Right forelimb (tissue), 1 donor: Measurements from ENCODE around the gene CKB.

ENCODE experiments used
- DNase-seq: peaks from one replicate; pipeline ENCODE4 v3.0.0-alpha.2; 2018

The CKB gene

DNA sequence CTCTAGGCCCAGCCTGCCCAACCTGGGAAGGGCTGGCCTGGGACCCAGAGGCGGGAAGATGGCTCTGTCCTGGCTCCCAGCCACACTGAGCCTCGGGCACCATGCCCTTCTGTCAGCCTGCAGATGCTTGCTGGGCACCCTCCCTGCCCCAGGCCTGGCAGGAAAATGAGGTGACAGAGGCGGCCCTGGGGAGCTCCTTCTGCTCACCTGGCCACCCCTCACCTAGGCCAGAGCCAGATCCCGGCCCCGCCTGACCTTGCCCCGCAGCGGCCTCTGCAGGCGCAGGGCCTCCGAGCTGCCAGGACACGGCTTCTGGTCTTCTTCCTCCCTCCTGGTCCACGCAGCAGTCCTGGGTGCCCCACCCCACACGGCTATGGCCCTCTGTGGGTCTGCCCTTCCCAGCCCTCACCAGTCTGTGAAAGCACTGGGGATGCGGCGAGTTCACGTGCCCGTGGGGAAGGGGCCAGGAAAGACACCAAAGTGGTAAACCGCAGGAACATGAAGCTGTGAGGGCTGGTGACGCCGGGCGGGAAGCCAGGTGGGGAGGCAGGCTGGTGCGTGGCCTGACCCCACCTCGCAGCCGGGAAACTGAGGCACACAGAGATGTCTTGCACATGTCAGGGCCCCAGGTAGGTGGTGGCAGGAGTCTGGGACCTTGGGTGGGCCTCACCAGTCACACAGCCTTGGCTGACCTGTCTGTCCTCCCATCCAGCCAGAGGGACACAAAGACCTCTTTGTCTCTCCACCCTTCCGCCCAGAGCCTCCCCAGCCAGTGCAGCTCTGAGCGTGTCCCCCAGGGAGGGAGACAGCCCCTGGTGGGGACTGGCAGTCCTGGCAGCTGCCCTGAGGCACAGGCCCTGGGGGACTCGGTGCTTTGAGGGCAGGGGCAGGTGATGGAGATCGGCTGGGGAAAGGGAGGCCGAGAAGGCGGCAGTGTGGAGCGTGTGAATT lies 27.0 kb upstream of the CKB start:
- DNase-seq = no peak

DNA sequence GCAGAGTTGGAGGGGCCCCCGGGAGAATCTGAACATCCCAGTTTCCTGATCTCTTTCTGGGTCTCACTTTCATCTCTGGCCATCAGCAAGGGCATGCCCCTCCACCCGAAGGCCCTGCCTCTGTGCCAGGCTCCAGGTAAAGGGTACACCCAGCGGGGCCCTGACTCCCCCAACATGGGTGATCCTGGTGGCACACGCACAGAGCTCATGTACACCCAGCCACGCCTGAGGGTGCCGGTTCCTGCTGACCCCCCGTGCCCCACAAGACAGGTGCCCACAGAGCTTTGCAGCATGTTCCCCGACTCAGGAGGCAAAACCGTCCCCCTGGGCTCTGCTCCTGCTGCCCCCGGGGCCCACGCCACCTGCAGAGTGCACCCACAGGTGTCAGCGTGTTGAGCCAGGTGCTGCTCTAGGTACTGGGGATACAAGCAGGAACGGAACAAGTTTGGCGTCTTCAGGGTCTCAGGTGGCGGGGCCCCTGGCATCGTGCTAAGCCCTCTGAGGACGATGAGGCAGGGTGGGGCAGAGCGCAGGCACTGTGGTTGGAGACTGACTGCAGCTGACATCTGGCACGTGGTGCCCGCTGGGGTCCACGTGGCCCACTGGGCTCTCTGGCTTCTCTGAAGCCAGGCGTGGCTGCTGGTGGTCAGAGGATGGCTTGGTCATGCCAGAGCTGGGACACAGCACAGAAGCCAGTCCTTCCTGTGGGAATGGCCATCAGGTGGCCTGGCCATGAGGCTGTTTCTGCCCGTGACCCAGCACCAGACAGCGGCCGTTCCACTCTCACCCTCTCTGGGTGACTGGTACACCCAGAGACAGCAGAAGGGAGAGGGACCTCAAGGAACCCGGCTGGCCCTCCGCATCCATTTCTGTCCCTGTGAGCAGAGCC lies 26.1 kb upstream of the CKB start:
- no peak for DNase-seq

DNA sequence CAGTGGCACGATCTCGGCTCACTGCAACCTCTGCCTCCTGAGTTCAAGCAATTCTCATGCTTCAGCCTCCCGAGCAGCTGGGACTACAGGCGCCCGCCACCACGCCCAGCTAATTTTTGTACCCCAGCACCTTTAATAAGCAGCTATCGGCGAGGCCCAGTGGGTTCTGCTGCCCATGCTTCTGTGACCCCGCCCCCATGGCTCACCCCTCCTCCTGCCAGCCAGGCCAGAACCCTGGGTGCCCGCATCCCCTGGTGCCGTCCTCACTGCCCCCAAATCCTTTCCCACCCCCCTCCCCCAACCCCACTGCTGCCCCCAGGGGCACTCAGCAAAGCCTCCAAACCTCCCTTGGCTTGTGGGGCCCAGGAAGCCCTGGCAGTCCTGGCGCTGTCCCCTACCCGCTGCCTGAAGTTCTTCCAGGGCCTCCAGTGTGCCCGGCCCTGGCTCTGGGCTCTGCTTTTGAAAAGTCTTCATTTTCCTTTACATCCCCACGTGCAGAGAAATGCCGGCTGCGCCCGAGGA lies 25.4 kb upstream of the CKB start:
- no peak for DNase-seq

DNA sequence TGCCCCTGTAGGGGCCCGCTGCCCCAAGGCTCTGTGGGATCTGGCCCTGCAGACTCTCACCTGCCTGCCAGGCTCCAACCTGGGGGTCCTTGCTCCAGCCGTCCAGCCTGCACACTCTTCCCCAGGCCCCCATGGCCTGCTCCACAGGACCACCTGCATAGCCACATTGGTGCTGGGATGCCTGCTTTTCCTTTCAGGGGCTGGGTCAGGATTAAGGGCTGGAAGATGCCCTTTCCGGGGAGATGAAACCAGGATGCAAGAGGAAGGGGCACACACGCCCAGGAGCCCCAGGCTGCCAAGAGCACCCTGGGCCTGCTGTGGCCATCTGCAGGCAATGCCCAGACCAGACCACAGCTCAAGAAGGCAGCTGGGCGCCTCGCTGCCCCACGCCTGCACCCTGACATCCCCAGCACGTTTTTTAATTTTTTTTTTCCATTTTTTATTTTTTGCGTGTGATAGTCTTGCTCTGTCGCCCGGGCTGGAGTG lies 24.9 kb upstream of the CKB start:
- no peak for DNase-seq

DNA sequence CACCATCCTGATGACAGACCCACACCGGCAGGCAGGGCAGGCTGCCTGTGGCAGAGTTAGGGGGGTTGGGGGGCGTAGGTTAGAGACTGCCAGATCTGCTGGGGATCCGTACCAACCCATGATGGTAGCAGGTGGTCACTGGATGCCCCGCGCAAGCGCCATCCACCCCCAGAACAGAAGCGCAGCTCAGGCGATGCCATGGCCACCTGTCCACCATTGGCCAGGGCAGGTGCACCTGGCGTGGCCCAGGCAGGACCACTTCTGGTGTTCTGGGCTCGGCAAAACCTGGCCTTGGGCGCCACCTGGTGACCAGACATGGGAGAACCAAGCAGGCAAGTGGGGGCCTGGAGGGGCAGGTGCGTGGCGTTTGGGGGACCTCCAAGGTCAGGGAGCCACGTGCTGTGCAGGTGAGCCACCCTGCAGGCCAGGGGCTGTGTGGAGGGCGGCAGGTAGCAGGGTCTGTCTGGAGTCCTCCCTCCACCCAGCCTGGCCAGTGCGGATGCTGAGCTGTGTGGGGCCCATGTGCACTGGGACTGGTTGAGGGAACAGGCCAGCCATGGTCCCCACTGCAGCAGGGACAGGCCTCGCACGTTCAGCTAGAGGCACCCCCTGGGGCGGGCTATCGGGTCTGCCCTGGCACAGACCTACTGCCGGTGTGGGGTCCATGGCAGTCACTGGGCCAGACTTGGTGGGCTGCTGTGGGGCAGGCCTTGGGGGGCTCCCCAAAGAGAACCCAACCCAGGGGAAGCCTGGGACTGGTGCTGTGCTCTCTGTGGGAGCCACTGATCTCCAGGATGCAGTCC lies 24.2 kb upstream of the CKB start:
- DNase-seq = peak; percentile 85

DNA sequence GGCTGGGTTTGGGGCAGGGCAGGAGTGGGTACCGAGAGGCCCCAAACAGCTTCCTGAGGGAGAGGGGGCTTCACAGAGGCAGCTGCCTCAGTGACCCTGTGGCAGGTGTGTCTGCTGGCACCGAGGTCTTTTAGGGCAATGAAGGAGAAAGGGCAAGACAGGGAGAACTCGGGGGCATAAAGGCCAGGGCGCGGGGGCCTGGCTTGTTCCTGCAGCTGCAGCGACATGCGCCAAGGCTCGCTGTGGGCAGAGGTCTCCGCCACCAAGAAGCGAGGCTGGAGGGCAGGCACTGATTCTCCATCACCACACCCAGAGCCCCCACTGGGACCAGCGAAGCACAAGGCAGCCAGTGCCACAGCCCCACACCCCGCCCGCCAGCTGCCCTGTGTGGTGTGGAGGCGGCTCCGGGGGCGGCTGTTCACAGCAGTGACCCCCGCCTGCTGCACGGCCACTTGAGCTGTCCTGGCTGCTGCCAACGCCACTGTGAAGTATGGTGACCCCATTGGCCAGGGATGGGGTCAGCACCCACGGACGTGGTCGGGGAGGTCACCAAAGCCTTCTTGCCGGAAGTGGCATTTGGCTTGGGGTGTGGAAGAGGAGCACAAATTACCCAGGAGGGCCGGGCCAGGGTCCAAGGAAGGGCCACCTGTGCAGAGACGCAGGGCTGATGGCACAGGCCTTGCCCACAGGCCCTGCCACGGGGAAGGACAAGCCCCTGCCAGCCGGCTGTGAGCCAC lies 23.5 kb upstream of the CKB start:
- DNase-seq = peak; percentile 30

DNA sequence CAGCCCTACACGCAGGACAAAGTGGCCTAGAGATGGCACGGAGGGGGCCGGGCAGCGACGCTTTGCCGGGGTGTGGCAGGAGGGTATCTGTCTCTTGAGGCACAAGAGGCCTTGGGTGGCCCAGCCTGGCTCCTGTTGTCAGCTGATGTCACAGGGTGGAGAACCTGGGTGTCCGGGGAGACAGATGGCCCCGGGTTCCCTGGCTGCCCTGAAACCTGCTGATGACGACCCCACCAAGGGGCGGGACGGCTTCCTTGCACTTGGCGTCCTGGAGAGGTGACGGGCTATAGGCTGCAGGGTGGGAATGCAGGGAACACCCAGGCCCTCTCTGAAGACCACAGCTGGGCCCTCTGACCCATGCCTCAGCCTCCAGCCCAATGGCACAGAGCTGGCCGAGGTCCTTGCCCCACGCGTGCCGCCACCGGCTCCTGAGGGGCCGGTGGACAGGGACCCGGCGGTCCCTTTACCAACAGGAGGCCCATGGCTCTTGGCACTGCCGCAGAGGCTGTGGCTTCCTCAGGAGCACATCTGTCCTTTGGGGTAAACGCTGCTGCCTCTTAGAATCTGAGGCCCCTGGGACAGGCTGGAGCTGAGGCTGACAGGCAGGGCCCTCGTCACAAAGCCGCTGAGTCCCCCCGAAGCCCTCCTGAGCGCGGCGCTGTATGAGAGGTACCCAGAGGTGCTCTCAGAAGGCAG lies 22.7 kb upstream of the CKB start:
- peak; percentile 34 for DNase-seq

DNA sequence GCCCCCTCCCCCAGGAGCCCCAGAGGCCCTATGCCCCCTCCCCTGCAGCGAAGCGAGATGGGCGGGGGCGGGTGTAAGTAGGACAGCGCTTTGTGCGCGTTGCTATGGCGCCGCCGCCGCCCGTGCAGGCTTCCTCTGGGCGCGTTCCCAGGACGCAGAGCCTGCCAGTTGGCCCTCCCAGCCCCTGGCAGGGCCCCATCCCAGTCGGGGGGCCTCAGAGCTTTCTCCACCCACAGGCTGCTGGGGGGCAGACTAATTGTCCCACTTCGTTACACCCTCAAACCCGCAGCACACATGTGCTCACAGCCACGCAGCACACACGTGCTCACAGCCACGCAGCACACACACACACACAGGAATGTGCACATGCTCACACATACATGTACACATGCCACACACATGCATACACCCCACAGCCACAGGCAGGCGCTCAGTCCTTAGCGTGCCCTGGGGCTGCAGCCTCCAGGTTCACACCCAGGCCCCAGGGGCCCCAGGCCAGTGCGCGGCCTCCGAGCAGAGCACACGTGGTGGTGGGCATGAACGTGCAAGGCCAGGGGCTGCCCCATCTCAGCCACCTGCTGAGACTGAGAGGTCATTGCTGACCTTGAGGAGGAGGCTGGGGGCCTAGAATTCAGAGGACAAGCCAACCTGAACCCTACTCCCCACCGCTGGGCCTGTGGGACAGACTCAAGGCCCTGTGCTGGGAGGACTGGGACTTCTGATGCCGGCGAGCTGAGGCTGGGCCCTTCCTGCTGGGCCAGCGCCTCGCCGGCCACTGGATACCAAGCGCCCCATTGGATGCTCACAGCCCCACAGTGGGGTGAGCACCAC lies 22.0 kb upstream of the CKB start:
- peak; percentile 83 for DNase-seq

DNA sequence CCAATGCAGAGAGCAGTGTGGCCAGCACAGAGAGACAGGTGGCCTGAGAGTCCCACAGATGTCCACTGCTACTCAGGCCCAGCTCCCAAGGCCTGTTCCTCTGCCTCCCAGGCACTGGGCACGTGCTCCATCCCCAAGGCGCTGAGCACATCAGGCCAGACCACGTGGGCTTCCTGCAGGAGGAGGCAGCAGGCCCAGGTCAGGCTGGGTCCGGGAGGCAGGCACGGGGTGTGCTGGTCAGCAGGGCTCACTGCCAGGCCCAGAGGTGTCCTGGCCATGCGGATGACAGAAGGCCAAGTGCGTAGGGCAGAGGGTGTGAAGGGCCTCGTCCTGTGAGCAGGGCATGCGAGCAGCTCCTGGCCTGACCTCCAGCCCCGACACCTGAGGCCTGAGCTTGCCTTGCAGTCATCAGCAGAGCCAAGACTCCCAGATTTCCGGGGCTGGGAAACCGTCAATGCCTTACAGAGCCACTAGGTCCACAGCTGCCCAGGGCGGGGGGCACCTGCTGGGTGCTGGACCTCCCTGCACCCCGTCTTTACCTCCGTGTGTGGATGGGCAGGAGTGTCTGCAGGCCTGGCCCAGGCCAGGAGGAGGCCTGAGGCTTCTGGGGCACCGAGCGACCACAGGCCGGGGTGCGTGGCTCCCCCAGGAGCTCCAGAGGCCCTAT lies 21.2 kb upstream of the CKB start:
- DNase-seq = no peak

DNA sequence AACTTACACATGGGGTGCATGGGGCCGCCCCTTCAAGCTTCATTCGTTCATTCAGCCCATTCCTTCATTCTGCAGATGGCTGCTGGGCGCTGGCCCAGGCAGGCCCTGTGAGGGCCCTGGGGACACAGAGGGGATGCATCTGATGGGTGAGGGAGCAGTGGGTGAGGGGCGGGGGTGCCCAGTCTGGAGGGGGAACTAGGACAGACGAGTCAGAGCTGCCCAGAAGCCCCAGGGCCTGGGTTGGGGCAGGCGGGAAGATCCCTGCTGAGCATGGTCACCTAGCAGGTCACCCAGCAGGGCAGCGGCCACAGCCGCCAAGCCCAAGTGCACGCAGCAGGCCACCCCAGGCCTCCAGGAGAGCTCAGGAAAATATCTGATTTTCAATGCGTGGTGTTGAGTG lies 20.5 kb upstream of the CKB start:
- no peak for DNase-seq

DNA sequence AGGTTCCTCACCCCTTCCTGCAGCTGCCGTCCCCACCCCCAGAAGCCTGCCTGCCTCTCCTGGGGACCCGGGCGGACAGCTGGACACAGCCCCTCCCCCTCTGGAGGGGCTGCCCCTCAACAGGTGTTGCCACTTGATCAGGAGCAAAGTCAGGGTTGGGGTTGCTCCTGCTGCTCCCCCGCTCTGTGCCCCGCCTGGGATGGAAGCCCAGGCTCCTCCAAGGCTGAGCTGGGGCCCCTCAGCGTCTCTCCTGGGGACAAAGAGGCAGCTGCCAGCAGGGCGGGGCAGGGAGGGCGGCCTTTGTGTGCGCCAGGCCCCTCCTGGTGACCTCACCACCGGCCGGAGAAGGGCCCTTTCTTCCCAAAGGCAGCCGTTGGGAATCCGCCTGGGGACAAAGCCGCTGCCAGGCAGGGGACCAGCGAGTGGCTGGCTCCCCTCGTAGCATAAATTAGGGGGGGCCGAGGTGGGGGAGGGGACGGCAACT lies 20.0 kb upstream of the CKB start:
- DNase-seq = peak; percentile 79

DNA sequence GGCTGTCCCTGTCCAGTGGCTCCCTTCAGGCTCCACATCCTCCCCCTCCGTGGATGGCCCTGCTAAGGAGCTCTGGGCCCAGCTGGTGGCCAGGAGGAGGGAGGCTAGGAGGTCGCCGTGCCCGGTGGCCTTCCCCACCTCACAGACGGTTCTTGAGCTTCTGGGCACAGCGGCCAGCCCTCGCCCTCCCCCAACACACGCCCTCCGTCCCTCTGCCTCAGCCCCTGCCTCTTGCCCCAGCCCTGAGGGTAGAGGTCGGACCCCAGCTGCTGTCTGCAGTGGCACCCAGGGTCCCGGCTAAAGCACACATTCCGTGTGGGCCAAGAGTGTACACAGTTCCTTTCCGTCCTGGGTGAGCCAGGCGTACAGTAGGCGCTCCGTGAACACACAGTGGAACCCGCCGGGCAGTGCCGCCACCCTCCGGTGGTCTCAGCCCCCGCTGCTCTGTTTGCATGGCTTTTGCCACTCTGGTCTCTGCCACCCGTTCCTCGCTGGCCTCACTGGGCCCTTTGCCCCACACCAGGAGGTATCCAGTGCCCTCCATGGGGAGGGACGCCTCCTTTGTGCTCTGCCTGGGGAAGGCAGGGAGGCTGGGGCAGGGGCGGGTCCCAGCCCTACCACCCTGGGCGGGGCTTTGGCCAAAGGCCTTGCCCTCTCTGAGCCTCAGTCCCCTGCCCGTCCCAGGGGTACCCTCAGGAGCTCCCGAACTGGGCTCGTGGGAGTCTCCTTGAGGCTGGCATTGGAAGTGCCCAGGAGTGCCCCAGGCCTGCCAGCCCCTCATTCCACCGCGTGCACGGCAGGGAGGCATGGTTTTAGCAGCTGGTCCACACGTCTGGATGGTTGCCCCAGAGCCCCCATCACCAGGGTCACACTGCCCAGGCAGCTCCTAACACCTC lies 19.3 kb upstream of the CKB start:
- DNase-seq = peak; percentile 47

DNA sequence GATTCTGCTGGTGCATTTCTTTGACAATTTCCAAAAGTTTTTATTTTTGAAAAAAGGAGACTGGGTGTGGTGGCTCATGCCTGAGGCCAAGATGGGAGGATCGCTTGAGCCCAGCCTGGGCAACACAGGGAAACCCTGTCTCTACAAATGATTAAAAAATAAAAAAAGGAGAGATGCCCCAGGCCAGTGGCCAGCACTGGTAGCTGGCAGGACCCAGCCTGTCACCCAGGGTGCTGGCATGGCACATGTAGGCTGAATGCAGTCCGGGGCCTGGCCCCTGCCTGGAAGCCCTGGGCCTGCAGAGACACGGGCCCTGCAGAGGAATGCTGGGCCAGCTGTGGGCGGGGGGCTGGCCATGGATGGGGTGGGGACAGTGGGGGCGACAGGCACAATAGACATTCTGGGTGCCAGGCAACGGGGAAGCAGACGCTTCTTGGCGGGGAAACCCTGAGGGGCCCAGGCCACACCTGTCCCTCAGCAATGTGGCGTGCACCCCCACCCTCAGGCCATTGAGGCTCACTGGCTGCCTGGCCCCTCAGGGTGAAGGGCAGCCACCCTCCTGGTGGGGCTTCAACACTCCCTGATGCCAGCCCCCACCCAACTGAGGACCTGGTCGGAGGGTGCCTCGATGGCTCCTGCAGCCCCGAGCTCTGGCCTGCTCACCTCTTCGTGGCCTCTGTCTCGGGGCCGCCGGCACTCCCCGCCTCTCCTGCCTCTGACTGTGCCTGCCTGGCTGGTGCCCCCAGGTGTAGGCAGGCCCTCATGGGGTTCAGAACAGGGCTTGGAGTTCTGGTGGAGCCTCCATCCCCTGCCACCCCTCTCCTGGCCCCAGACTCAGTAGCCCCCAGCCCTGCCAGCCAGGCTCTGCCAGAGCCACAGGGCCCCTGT lies 18.4 kb upstream of the CKB start:
- DNase-seq = no peak

DNA sequence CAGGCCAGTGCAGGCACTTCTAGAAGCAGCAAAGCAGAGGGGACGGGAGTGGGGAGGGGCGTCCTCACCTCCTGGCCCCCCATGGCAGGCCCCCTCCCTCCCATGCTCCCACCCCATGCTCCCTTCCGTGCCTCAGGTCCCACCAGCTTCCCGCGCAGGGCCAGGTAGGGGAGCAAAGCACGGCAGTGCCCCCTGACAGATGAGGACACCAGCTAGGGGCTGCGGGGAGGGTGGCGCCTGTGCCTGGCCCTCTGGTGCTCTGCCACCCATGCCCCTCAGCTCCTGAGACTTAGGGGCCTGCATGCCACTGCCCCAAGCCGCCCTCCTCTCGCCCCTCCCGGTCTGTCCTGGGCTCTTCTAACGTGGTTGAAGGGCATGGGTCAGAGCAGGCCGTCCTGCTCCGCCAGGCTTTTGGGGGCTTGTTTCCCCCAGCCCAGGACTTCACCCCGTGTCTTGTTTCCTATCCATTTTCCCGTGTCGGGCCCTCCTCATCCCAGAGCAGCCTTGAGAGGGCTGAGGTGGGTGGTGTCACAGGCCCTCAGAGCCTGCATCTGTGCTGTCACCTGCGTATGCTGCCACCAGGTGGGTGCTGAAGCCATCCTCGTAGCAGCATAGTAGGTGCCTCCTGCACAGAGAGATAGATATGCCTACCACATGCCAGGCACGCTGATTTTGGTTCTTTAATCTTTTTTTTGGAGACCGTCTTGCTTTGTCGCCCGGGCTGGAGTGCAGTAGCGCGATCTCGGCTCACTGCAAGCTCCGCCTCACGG lies 16.6 kb upstream of the CKB start:
- DNase-seq = no peak

DNA sequence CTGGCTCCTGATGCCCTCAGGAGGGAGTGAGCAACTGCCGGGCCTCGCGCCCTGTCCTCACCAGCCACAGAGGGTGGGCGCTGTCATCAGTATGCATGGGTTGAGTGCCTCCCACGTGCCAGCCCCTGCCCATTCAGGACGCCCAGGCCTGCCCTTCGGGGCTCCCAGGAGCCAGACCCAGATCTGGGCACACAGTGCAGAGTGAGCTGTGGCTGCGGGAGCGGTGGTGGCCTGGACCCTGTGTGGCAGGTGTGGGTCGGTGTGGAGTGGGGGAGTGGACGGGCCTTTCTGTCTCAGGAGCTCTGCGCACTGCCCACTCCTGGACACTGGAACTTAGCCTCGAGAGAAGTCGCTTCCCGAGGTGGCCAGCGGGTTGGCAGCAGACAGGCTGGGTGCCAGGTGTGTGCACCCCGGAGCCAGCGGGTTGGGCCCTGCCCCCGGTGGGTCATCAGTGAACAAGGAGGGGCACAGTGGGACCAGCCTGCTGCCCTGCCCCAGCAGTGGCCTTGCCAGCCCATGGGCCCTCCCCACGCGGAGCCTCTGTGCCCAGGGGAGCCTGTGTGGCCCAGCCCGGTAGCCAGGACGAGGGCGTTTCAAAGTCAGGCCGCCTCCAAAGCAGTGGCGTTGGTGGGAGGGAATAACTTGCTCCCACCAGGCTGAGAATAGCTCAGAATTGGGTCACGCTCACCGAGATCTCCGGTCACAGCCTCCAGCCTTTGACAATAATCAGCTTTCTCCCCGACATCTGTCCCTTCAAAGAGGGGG lies 15.8 kb upstream of the CKB start:
- DNase-seq = no peak
